ENCODE data around the gene COX19. TPM values are rescaled to one million over a fixed set of nuclear protein-coding genes. Genes with fewer than 3 reads are reported as not detected.

Gene COX19
- total RNA-seq, result 10 to 100 TPM; 10.8 to 17.0 TPM
- 1 to 10 TPM; 3.1 to 6.7 TPM for polyA plus RNA-seq
- long read RNA-seq, donor 1, transcript COX19-201 (3 exons, 3,666 nt), result major isoform, 7 of 16 reads
- long read RNA-seq, donor 1, partial matches to known transcripts, result 2 of 16 reads
- long read RNA-seq, donor 1, other reads (novel, unspliced or antisense), result 6 of 16 reads
- long read RNA-seq, donor 2, partial matches to known transcripts, result 0 of 7 reads
- long read RNA-seq, donor 2, other reads (novel, unspliced or antisense), result 5 of 7 reads

- H3K27ac ChIP-seq (ENCODE audit: low read depth in 1 of 2, low read length in 2 of 2), result peak within 1 kb of the TSS; percentile 78 to 81
Measured at GRCh38 chr7:974820-975681, at the start of gene COX19. COX19 (minus strand) TSS chr7:975549; CDS start chr7:975509, 40 bp downstream.

DNA sequence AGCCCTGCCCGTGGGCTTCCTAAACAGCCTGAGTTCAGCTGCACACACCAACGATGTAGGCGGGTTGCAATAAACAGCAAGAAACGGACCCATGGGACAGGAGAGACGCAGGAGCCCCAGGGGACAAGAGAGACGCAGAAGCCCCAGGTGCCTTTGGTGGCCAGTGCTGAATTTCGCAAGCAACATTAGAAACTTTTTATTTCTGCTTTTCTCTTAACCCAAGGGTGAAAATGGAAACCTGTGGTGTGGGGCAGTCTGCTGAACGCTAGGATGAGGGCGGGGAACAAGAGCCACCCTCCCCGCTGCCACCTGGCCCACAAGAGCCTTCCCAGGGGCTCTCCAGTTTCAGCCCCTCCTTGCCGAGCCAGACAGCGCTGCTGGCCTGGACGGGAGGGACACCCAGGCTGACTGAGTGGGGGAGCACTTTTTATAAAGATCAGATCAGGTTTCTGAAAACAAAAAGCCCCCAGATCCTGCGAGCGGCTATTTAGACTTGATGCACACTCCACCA is 49.0 kb upstream of the COX19 start:
- ATAC-seq (ENCODE audit: low FRiP score) (no peak), DNase-seq (no peak)
- Histone ChIP-seq H3K27me3 (ENCODE audit: control insufficient read depth in 1 of 2, insufficient read depth in 2 of 2, low read length in 1 of 2) (no peaks in the 10 kb centered on the region), H3K27ac (ENCODE audit: low read depth in 1 of 2, low read length in 2 of 2) (no peak overlapping the region), H3K36me3 (ENCODE audit: control insufficient read depth in 1 of 2, insufficient read depth in 2 of 2, low read length in 1 of 2) (no peaks in the 10 kb centered on the region), H3K4me3 (ENCODE audit: low read length in 2 of 2) (no peak overlapping the region), H3K4me1 (ENCODE audit: control insufficient read depth in 1 of 2, insufficient read depth in 2 of 2, low read length in 2 of 2) (no peaks in the 10 kb centered on the region), H3K9me3 (ENCODE audit: control insufficient read depth, low read length) (no peaks in the 10 kb centered on the region)
- intact Hi-C loops (cut with DNase I), result no loop called here
- 77% methylated on average over 15 of the region's 15 CpGs for WGBS, 2 donors

More at GRCh38 chr7:974820-975681, at the start of gene COX19:
- ATAC-seq (ENCODE audit: low FRiP score) (peak; percentile 98), DNase-seq (peak; percentile 95 to 97)
- Histone ChIP-seq H3K36me3 (ENCODE audit: control insufficient read depth in 1 of 2, insufficient read depth in 2 of 2, low read length in 1 of 2) (peaks cover 0 to 2% of the 10 kb centered on the region in 2 donors), H3K27me3 (ENCODE audit: control insufficient read depth in 1 of 2, insufficient read depth in 2 of 2, low read length in 1 of 2) (no peaks in the 10 kb centered on the region), H3K9me3 (ENCODE audit: control insufficient read depth, low read length) (no peaks in the 10 kb centered on the region), H3K4me1 (ENCODE audit: control insufficient read depth in 1 of 2, insufficient read depth in 2 of 2, low read length in 2 of 2) (no peaks in the 10 kb centered on the region), H3K4me3 (ENCODE audit: low read length in 2 of 2) (peak within 1 kb of the TSS; percentile 65 to 98)
- intact Hi-C loops (cut with DNase I), result loop anchor here in 1 of 2 donors (5.0 kb wide), 1 partner anchor 167 kb away; no protein-coding TSS in a partner anchor
- 0% methylated on average over 74 to 78 of the region's 78 CpGs for WGBS, 2 donors

DNA sequence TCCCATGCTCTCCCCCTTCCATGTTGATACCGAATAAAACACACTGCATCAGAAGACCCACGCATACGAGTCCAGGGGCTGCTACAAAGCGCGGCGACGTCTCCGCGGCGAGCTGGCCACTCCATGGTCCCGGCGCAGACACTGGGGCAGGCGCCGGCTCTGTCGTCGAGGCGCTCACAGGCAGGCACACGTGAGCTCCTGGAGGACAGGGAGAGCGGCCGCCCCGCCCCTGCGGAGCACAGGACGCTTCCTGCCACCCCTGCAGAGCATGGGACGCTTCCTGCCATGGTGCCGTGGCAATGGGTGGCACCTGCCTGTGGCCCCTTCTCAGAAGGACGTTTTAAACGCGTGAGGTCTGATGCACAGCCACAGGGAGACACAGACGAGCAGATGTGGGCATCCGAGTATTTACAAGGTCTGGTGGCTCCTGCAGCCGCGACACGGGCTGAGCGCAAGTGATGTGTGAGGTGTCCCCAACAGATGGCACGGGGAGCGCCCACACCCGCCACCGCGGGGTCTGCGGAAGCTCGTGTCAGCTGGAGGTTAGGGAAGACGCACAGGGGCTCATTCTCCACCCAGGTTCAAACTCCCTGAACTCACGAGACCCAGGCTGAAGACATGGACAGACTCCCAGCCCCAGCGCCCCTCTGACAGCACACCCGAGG is 47.6 kb upstream of the COX19 start:
- 93 to 94% methylated on average over 45 of the region's 45 CpGs for WGBS, 2 donors
- H3K36me3 ChIP-seq (ENCODE audit: control insufficient read depth in 1 of 2, insufficient read depth in 2 of 2, low read length in 1 of 2), result no peaks in the 10 kb centered on the region
- no peak overlapping the region for H3K4me3 ChIP-seq (ENCODE audit: low read length in 2 of 2)

DNA sequence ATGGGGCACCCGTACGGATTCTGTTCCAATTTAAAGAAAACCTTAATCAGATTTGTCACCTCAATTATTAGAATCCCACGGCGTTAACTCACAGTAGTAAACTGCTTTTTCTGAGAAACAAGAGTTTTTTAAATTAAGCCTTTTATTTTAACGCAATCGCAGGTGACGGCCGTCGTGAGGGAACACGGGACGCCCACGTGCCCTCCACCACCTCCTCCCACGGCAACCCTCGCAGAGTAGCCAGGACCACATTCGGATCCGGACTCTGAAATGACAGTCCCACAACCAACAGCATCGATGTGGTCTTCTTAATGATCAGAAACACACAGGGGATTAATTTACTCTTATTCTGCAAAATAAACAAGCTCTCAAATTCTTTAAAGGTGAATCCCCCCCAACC is 47.0 kb upstream of the COX19 start:
- WGBS, 2 donors, result 95 to 96% methylated on average over 17 of the region's 17 CpGs
- peak in 1 of 2 donors; percentile 15 for DNase-seq
- H3K27me3 ChIP-seq (ENCODE audit: control insufficient read depth in 1 of 2, insufficient read depth in 2 of 2, low read length in 1 of 2), result no peaks in the 10 kb centered on the region
- H3K27ac ChIP-seq (ENCODE audit: low read depth in 1 of 2, low read length in 2 of 2), result no peak overlapping the region
- intact Hi-C loops (cut with DNase I), result no loop called here
- H3K9me3 ChIP-seq (ENCODE audit: control insufficient read depth, low read length), result no peaks in the 10 kb centered on the region
- H3K36me3 ChIP-seq (ENCODE audit: control insufficient read depth in 1 of 2, insufficient read depth in 2 of 2, low read length in 1 of 2), result no peaks in the 10 kb centered on the region
- no peak overlapping the region for H3K4me3 ChIP-seq (ENCODE audit: low read length in 2 of 2)
- no peak for ATAC-seq (ENCODE audit: low FRiP score)
- H3K4me1 ChIP-seq (ENCODE audit: control insufficient read depth in 1 of 2, insufficient read depth in 2 of 2, low read length in 2 of 2), result no peaks in the 10 kb centered on the region

More for the DNA sequence above, 47.6 kb upstream of the COX19 start:
- no peak for ATAC-seq (ENCODE audit: low FRiP score)
- Histone ChIP-seq H3K4me1 (ENCODE audit: control insufficient read depth in 1 of 2, insufficient read depth in 2 of 2, low read length in 2 of 2) (no peaks in the 10 kb centered on the region), H3K9me3 (ENCODE audit: control insufficient read depth, low read length) (no peaks in the 10 kb centered on the region), H3K27ac (ENCODE audit: low read depth in 1 of 2, low read length in 2 of 2) (no peak overlapping the region), H3K27me3 (ENCODE audit: control insufficient read depth in 1 of 2, insufficient read depth in 2 of 2, low read length in 1 of 2) (no peaks in the 10 kb centered on the region)
- intact Hi-C loops (cut with DNase I), result no loop called here
- DNase-seq, result no peak

DNA sequence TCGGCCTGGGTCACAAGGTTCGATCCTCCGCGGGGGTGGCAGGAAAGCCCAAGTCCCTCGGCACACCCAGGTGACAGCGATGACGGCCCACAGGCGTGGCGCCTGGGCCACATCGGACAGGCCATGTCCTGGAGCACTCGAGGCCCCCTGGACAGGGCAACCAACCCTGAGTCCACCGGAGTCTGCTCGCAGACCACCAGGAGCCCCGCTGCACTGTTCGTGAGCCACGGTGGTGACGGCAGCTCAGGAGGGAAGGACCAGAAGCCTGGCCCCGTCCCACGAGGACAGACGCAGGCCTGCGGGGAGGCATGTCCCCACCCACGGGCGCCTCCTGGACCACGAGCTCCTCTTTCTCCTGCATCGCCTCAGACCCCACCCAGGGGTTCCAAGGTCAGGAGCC is 46.6 kb upstream of the COX19 start:
- Histone ChIP-seq H3K9me3 (ENCODE audit: control insufficient read depth, low read length) (no peaks in the 10 kb centered on the region), H3K27ac (ENCODE audit: low read depth in 1 of 2, low read length in 2 of 2) (no peak overlapping the region), H3K4me1 (ENCODE audit: control insufficient read depth in 1 of 2, insufficient read depth in 2 of 2, low read length in 2 of 2) (no peaks in the 10 kb centered on the region), H3K36me3 (ENCODE audit: control insufficient read depth in 1 of 2, insufficient read depth in 2 of 2, low read length in 1 of 2) (no peaks in the 10 kb centered on the region), H3K4me3 (ENCODE audit: low read length in 2 of 2) (no peak overlapping the region), H3K27me3 (ENCODE audit: control insufficient read depth in 1 of 2, insufficient read depth in 2 of 2, low read length in 1 of 2) (no peaks in the 10 kb centered on the region)
- intact Hi-C loops (cut with DNase I), result no loop called here
- no peak for ATAC-seq (ENCODE audit: low FRiP score)
- 97 to 98% methylated on average over 20 to 25 of the region's 25 CpGs for WGBS, 2 donors
- DNase-seq, result no peak

- DNase-seq, result no peak
- no peaks in the 10 kb centered on the region for H3K27me3 ChIP-seq (ENCODE audit: control insufficient read depth in 1 of 2, insufficient read depth in 2 of 2, low read length in 1 of 2)
- no peak for ATAC-seq (ENCODE audit: low FRiP score)
- whole genome bisulfite sequencing, 2 donors, result 90 to 93% methylated on average over 7 of the region's 7 CpGs
- H3K9me3 ChIP-seq (ENCODE audit: control insufficient read depth, low read length), result no peaks in the 10 kb centered on the region
- intact Hi-C loops (cut with DNase I), result no loop called here
- H3K4me3 ChIP-seq (ENCODE audit: low read length in 2 of 2), result no peak overlapping the region
- no peaks in the 10 kb centered on the region for H3K4me1 ChIP-seq (ENCODE audit: control insufficient read depth in 1 of 2, insufficient read depth in 2 of 2, low read length in 2 of 2)
- H3K36me3 ChIP-seq (ENCODE audit: control insufficient read depth in 1 of 2, insufficient read depth in 2 of 2, low read length in 1 of 2), result no peaks in the 10 kb centered on the region
- H3K27ac ChIP-seq (ENCODE audit: low read depth in 1 of 2, low read length in 2 of 2), result no peak overlapping the region
Measured at GRCh38 chr7:1021366-1021765, 46.0 kb upstream of the COX19 start.

DNA sequence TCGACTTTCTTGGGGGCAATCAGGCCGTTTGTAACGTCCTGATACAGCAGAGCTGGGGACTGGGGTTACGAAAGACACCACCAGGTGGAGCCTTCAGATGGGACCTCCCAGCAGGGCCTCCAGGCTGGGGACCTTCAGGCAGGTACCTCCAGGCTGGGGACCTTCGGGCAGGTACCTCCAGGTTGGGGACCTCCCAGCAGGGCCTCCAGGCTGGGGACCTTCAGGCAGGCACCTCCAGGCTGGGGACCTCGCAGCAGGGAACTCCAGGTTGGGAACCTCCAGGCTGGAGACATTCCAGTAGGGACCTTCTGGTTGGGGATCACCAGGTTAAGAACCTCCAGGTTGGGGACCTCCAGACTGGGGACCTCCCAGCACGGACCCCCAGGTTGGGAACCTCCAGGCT is 45.5 kb upstream of the COX19 start:
- Histone ChIP-seq H3K4me1 (ENCODE audit: control insufficient read depth in 1 of 2, insufficient read depth in 2 of 2, low read length in 2 of 2) (no peaks in the 10 kb centered on the region), H3K4me3 (ENCODE audit: low read length in 2 of 2) (no peak overlapping the region), H3K27ac (ENCODE audit: low read depth in 1 of 2, low read length in 2 of 2) (no peak overlapping the region), H3K27me3 (ENCODE audit: control insufficient read depth in 1 of 2, insufficient read depth in 2 of 2, low read length in 1 of 2) (no peaks in the 10 kb centered on the region), H3K9me3 (ENCODE audit: control insufficient read depth, low read length) (no peaks in the 10 kb centered on the region), H3K36me3 (ENCODE audit: control insufficient read depth in 1 of 2, insufficient read depth in 2 of 2, low read length in 1 of 2) (no peaks in the 10 kb centered on the region)
- 82 to 83% methylated on average over 7 of the region's 7 CpGs for WGBS, 2 donors
- intact Hi-C loops (cut with DNase I), result no loop called here
- DNase-seq (peak in 1 of 2 donors; percentile 40), ATAC-seq (ENCODE audit: low FRiP score) (no peak)

GRCh38 chr7:1019789-1020610 is 44.7 kb upstream of the COX19 start:
- no peak overlapping the region for H3K27ac ChIP-seq (ENCODE audit: low read depth in 1 of 2, low read length in 2 of 2)
- H3K4me1 ChIP-seq (ENCODE audit: control insufficient read depth in 1 of 2, insufficient read depth in 2 of 2, low read length in 2 of 2), result no peaks in the 10 kb centered on the region
- H3K27me3 ChIP-seq (ENCODE audit: control insufficient read depth in 1 of 2, insufficient read depth in 2 of 2, low read length in 1 of 2), result no peaks in the 10 kb centered on the region
- no peak for ATAC-seq (ENCODE audit: low FRiP score)
- intact Hi-C loops (cut with DNase I), result no loop called here
- H3K4me3 ChIP-seq (ENCODE audit: low read length in 2 of 2), result no peak overlapping the region
- no peaks in the 10 kb centered on the region for H3K36me3 ChIP-seq (ENCODE audit: control insufficient read depth in 1 of 2, insufficient read depth in 2 of 2, low read length in 1 of 2)
- 94% methylated on average over 40 to 42 of the region's 42 CpGs for WGBS, 2 donors
- H3K9me3 ChIP-seq (ENCODE audit: control insufficient read depth, low read length), result no peaks in the 10 kb centered on the region
- DNase-seq, result peak in 1 of 2 donors; percentile 44
